22Rv1 (cell line): ENCODE measurements around the gene SERPINE1.

Source experiments
- H3K27ac ChIP-seq: fragments of 450-650 bp; 2 replicates; pipeline ENCODE4 v1.5.1; 2017
- ZFX ChIP-seq: fragments of 450-650 bp; IDR thresholded peaks from 2 replicates; pipeline ENCODE4 v1.6.1; 2017; ENCODE audit warnings: antibody characterized with exemption, borderline replicate concordance
- TF ChIP-seq, protein P1 (sequence below): fragments of 450-650 bp; IDR thresholded peaks from 2 replicates; pipeline ENCODE4 v1.5.1; 2017; ENCODE audit warnings: mild to moderate bottlenecking

SERPINE1 gene

DNA sequence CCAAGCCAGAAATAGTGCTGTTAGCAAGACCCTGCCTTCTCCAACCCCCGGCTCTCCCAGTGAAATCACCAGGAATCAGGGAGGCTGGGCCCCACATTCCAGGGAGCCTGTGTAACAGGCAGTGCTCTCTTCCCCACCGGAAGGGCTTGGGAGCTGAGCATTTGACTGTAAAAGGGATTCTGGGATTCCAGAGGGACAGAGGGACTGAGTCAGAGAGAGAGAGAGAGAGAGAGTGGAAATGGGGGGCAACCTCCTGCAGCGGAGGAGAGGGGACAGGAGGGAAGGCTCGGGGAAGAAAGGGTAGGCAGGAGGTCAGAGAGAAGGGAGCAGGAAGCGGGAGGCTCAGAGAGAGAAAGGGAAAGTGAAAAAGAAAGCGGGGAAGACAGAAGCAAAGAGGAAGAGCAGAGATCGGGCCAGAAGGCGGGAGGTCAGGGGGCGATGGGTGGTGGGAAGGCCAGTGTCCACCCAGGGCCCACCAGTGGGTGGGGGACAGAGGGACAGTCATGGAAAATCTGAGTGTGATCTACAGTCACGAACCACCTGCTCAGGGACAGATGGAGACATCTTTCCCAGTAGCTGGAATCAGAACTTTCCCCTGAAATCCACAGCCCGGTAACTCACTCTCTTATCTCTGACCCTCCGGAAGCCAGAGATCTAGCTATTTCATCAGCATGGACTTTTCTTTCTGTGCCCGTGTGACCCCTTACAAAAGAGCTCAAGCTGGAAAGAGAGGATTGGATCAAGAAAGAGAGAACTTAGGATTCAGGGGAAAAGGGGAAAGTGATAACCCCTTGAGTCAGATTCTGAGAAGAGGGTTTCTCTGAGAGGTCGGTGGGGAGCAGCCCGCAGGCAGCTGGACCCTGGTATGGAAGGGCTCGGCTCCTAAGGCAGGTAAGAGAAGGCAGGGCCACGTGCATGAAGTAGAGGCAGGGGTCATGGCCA, 4.6 kb upstream of the SERPINE1 start:
- H3K27ac ChIP-seq, result no peak overlapping the region
- TF ChIP-seq, protein P1, sequence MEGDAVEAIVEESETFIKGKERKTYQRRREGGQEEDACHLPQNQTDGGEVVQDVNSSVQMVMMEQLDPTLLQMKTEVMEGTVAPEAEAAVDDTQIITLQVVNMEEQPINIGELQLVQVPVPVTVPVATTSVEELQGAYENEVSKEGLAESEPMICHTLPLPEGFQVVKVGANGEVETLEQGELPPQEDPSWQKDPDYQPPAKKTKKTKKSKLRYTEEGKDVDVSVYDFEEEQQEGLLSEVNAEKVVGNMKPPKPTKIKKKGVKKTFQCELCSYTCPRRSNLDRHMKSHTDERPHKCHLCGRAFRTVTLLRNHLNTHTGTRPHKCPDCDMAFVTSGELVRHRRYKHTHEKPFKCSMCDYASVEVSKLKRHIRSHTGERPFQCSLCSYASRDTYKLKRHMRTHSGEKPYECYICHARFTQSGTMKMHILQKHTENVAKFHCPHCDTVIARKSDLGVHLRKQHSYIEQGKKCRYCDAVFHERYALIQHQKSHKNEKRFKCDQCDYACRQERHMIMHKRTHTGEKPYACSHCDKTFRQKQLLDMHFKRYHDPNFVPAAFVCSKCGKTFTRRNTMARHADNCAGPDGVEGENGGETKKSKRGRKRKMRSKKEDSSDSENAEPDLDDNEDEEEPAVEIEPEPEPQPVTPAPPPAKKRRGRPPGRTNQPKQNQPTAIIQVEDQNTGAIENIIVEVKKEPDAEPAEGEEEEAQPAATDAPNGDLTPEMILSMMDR, result no peak
- TF ChIP-seq ZFX, result no peak

DNA sequence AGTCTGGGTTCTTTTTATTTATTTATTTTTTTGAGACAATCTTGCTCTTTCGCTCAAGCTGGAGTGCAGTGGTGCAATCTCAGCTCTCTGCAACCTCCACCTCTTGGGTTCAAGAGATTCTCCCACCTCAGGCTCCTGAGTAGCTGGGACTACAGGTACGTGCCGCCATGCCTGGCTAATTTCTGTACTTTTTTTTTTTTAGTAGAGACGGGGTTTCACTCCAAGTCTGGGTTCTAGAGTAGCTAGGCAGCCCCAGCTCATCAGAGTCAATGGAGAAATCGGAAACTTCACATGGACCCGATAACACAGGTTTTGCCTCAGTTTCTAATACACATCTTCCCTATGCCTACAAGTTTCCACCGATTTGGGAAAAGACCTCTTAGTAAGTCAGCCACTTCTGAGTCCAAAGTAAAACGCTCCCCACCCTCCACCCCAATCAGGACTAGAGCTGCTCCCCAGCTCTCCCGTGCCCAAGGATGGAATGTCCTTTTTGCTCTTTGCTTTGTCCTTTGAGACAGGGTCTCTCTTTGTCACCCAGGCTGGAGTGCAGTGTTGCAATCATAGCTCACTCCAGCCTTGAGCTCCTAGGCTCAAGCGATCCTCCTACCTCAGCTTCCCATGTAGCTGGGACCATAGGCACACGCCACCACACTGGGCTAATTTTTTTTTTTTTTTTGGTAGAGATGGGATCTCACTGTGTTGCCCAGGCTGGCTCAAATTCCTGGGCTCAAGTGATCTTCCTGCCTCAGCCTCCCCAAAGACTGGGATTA, 3.8 kb upstream of the SERPINE1 start:
- H3K27ac ChIP-seq, result no peak overlapping the region
- no peak for TF ChIP-seq ZFX
- TF ChIP-seq, protein P1, result no peak

DNA sequence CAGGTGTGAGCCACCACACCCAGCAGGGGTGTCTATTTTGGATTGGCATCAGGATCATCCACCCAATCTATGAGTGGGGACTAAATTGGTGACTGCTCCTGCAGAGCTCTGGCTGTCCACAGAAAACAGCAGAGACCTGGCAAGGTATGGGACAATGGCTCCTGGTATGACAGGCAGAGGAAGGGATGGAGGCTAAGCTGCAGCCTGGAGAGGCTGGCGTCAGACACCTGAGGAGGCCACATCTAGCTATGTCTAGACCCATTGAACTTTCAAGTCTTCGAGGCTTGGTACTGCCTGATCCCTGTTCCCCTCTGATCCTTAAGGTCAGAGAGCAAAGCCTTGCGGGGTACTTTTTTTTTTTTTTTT, 3.2 kb upstream of the SERPINE1 start:
- no peak for TF ChIP-seq ZFX
- TF ChIP-seq, protein P1, result no peak
- no peak overlapping the region for H3K27ac ChIP-seq

DNA sequence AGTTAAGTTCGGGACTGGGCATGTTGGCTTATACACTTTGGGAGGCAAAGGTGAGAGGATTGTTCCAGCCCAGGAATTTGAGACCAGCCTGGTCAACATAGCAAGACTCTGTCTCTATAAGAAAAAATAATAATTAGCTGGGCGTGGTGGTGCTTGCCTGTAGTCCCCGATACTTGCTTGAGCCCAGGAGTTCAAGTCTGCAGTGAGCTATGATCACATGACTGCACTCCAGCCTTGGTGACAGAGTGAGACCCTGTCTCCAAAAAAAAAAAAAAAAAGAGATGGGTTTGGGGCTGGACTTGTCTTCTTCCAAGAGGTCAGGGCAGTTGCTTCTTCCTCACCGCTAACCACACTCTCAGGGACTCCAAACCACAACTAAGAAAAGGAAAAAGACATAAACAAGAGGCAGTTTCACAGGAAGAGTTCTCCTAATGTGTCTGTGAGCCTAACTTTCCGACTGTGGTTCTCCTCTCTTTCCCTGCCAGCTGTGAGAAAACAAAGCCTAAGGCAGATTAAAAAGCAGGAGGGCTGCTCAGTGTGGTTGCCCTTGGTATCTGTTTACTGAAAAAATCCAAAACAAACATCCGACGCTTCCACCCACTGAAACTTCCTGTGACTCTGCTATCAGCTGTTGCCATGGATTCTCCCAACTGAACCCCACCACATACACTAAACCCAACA, 2.4 kb upstream of the SERPINE1 start:
- no peak overlapping the region for H3K27ac ChIP-seq

DNA sequence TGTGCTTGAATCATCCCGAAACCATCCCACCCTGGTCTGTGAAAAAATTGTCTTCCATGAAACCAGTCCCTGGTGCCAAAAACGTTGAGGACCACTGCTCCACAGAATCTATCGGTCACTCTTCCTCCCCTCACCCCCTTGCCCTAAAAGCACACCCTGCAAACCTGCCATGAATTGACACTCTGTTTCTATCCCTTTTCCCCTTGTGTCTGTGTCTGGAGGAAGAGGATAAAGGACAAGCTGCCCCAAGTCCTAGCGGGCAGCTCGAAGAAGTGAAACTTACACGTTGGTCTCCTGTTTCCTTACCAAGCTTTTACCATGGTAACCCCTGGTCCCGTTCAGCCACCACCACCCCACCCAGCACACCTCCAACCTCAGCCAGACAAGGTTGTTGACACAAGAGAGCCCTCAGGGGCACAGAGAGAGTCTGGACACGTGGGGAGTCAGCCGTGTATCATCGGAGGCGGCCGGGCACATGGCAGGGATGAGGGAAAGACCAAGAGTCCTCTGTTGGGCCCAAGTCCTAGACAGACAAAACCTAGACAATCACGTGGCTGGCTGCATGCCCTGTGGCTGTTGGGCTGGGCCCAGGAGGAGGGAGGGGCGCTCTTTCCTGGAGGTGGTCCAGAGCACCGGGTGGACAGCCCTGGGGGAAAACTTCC, 784 bp upstream of the SERPINE1 start:
- TF ChIP-seq ZFX, result no peak
- TF ChIP-seq, protein P1, result no peak
- H3K27ac ChIP-seq, result no peak overlapping the region

More for the DNA sequence above, 2.4 kb upstream of the SERPINE1 start:
- TF ChIP-seq, protein P1, result no peak
- TF ChIP-seq ZFX, result no peak

DNA sequence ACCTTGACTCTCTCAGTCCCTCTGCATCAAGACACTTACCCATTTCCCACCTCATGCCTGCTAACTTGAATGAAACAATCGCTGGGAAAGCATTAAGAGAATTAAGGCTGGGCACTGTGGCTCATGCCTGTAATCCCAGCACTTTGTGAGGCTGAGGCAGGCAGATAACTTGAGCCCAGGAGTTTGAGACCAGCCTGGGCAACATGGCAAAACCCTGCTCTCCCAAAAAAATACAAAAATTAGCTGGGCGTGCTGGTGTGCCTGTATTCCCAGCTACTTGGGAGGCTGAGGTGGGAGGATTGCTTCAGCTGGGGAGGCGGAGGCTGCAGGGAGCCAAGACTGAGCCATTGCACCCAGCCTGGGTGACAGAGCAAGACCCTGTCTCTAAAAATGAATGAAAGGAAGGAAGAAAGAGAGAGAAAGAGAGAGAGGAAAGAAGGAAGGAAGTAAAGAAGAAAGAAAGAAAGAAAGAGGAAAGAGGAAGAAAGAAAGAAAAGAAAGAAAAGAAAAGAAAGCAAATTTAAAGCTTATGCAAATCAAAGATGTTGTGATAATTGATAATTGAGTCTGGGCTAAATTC, 646 bp downstream of the SERPINE1 start:
- H3K27ac ChIP-seq, result no peak overlapping the region

More for the DNA sequence above, 646 bp downstream of the SERPINE1 start:
- TF ChIP-seq ZFX, result no peak
- TF ChIP-seq, protein P1, result no peak
